ENCODE measurements around the gene LDLRAD4. TPM values are rescaled to one million over a fixed set of nuclear protein-coding genes. Genes with fewer than 3 reads are reported as not detected.

Gene LDLRAD4
- total RNA-seq, 1 experiment from 2014 or later = 3.6 TPM

DNA sequence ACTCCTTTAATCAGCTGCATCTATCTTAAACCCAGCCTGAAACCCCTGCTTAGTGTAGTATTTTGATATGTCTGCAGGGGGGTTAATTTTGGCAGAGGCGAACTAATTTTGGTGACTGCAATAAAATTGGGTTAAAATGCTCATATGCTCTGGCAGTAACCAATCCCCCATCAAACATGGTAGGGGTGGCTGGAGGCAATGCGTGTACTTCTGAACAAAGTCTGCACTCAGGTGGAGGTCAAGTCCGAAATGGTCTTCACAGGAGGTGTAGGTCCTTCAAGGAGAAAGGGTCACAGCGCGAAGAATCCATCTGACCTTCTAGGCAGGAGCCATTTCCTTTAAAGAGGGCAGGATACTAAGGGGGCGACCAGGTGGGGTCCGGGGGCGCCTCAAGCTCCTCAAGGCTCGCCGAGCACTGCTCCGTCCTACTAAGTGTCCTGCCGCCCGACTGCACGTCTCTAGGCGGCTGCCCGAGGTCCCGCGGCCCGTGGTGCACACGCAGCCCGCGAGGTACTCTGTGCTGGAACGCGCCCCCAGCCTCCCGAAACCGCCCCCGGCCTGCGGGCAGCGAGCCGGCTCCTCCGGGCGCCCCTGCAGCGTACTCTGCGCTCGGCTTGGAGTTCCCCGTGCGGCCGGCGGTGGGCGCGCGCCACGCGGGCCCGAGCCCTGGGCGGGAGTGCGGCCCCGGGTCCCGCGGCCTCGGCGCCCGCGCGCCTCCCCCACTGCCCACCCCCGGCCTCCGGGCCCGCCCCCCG lies 1.7 kb upstream of the LDLRAD4 start:
- no peaks in the 10 kb centered on the region for H3K9me3 ChIP-seq (ENCODE audit: low read depth, low read length, poor library complexity, severe bottlenecking)
- ChIA-PET CTCF (interaction anchor here (0.7 to 1.3 kb wide), 4 partner anchors 10 to 396 kb away, joined by 3 to 13 read pairs (median 5); no protein-coding TSS in a partner anchor), POLR2A (ENCODE audit: low non-redundant PET) (no interaction called here)
- H3K4me3 ChIP-seq (ENCODE audit: low read depth, low read length, poor library complexity, severe bottlenecking) = peak overlapping the region; percentile 48
- peak; percentile 48 for DNase-seq (ENCODE audit: low spot score)
- no peak overlapping the region for H3K27ac ChIP-seq (ENCODE audit: low read depth, low read length, poor library complexity, severe bottlenecking)
- peaks cover 66% of the 10 kb centered on the region for H3K27me3 ChIP-seq (replicated peaks; ENCODE audit: insufficient read depth, low read depth, low read length, poor library complexity)
- H3K36me3 ChIP-seq (ENCODE audit: insufficient read depth, low read length, poor library complexity, severe bottlenecking) = no peaks in the 10 kb centered on the region
- BruUV-seq (replicated peaks) = no TSS peak
- intact Hi-C loops (cut with micrococcal nuclease; ENCODE audit: unreplicated experiment) = loop anchor here (2.0 to 10.0 kb wide), 3 partner anchors 228 to 414 kb away; no protein-coding TSS in a partner anchor
- TF ChIP-seq, protein P1, sequence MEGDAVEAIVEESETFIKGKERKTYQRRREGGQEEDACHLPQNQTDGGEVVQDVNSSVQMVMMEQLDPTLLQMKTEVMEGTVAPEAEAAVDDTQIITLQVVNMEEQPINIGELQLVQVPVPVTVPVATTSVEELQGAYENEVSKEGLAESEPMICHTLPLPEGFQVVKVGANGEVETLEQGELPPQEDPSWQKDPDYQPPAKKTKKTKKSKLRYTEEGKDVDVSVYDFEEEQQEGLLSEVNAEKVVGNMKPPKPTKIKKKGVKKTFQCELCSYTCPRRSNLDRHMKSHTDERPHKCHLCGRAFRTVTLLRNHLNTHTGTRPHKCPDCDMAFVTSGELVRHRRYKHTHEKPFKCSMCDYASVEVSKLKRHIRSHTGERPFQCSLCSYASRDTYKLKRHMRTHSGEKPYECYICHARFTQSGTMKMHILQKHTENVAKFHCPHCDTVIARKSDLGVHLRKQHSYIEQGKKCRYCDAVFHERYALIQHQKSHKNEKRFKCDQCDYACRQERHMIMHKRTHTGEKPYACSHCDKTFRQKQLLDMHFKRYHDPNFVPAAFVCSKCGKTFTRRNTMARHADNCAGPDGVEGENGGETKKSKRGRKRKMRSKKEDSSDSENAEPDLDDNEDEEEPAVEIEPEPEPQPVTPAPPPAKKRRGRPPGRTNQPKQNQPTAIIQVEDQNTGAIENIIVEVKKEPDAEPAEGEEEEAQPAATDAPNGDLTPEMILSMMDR (conservative IDR thresholded peaks at IDR 0.05; ENCODE audit: low read depth, low read length) = peak; percentile 21; the same call in 1 of the 2 replicates
- no peak for TF ChIP-seq EZH2 (IDR thresholded peaks at IDR 0.05; ENCODE audit: borderline replicate concordance, low read depth, low read length, poor library complexity, severe bottlenecking)
- H3K4me1 ChIP-seq (ENCODE audit: insufficient read depth, low read length, poor library complexity, severe bottlenecking) = peaks cover 13% of the 10 kb centered on the region

DNA sequence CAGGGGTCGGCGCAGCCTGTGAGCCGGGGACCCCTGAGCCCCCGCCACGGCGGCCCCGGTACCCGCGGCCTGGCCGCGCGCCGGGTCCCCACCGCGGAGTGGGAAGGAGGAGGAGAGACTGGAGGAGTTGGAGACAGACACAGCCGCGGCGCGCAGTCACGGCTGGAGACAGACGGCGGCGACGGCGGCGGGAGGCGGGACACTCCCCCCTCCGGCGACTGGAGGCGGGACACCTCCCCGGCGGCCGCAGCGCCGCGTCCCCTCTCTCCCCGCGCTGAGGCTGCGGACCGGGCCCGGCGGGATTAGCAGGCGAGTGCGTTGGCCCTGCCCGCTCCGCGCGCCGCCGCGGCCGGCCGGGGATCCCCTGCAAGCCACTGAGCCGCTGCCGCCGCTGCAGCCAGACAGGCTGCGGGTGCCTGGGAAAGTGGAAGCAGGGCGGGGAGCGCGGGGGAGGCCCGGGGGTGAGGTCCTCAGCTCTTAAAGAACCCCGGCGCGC lies 1.0 kb upstream of the LDLRAD4 start:
- DNase-seq (ENCODE audit: low spot score) = peak; percentile 48
- intact Hi-C loops (cut with micrococcal nuclease; ENCODE audit: unreplicated experiment) = loop anchor here (2.0 to 10.0 kb wide), 3 partner anchors 227 to 413 kb away; no protein-coding TSS in a partner anchor
- Histone ChIP-seq H3K4me3 (ENCODE audit: low read depth, low read length, poor library complexity, severe bottlenecking) (peak overlapping the region; percentile 48), H3K27ac (ENCODE audit: low read depth, low read length, poor library complexity, severe bottlenecking) (no peak overlapping the region), H3K4me1 (ENCODE audit: insufficient read depth, low read length, poor library complexity, severe bottlenecking) (peaks cover 19% of the 10 kb centered on the region), H3K36me3 (ENCODE audit: insufficient read depth, low read length, poor library complexity, severe bottlenecking) (no peaks in the 10 kb centered on the region), H3K9me3 (ENCODE audit: low read depth, low read length, poor library complexity, severe bottlenecking) (no peaks in the 10 kb centered on the region), H3K27me3 (replicated peaks; ENCODE audit: insufficient read depth, low read depth, low read length, poor library complexity) (peaks cover 68% of the 10 kb centered on the region)
- TF ChIP-seq, protein P1 (conservative IDR thresholded peaks at IDR 0.05; ENCODE audit: low read depth, low read length) = no peak
- no peak for TF ChIP-seq EZH2 (IDR thresholded peaks at IDR 0.05; ENCODE audit: borderline replicate concordance, low read depth, low read length, poor library complexity, severe bottlenecking)
- BruUV-seq (replicated peaks) = no TSS peak
- ChIA-PET POLR2A (ENCODE audit: low non-redundant PET) (no interaction called here), CTCF (no interaction called here)

DNA sequence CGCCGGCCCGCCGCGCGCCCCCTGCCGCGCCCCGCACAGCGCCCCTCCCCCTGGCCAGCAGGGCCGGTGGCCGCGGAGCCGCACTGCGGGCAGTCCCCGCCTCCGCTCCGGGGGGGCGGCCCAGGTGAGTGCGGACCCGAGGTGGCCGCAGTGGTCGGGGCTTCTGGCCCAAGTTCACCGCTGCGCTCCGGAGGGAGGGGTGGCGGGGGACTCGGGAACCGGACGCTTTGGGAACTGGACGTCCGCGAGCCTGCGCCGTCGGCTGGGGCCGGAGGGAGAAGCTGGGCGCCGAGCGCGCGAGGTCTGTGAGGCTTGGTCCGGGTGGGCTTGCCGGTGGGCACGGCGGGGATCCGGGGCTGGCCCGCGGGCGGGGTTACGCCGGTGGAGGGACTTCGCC lies 591 bp upstream of the LDLRAD4 start:
- no peak for TF ChIP-seq EZH2 (IDR thresholded peaks at IDR 0.05; ENCODE audit: borderline replicate concordance, low read depth, low read length, poor library complexity, severe bottlenecking)
- TF ChIP-seq, protein P1 (conservative IDR thresholded peaks at IDR 0.05; ENCODE audit: low read depth, low read length) = no peak
- no peak for DNase-seq (ENCODE audit: low spot score)
- intact Hi-C loops (cut with micrococcal nuclease; ENCODE audit: unreplicated experiment) = loop anchor here (2.0 to 10.0 kb wide), 3 partner anchors 227 to 413 kb away; no protein-coding TSS in a partner anchor

More for the DNA sequence above, 591 bp upstream of the LDLRAD4 start:
- Histone ChIP-seq H3K9me3 (ENCODE audit: low read depth, low read length, poor library complexity, severe bottlenecking) (no peaks in the 10 kb centered on the region), H3K4me3 (ENCODE audit: low read depth, low read length, poor library complexity, severe bottlenecking) (peak overlapping the region; percentile 48), H3K36me3 (ENCODE audit: insufficient read depth, low read length, poor library complexity, severe bottlenecking) (no peaks in the 10 kb centered on the region), H3K27ac (ENCODE audit: low read depth, low read length, poor library complexity, severe bottlenecking) (no peak overlapping the region), H3K27me3 (replicated peaks; ENCODE audit: insufficient read depth, low read depth, low read length, poor library complexity) (peaks cover 71% of the 10 kb centered on the region), H3K4me1 (ENCODE audit: insufficient read depth, low read length, poor library complexity, severe bottlenecking) (peaks cover 23% of the 10 kb centered on the region)
- CTCF ChIA-PET = no interaction called here
- no TSS peak for BruUV-seq (replicated peaks)
- POLR2A ChIA-PET (ENCODE audit: low non-redundant PET) = no interaction called here

All from A673 (cell line).